Testis (tissue), 3 donors: ENCODE measurements around the gene OAF. TPM values are rescaled to one million over a fixed set of nuclear protein-coding genes. Genes with fewer than 3 reads are reported as not detected.
A peak's percentile ranks its signal among the peaks of the same experiment; 100 is the strongest.

ENCODE experiments used
- DNase-seq: peaks from one replicate; pipeline ENCODE4 v3.0.0-alpha.2; 2019
- H3K27ac ChIP-seq, 2 donors: fragments of 200-600 bp; sonication (generic); one replicate each; pipeline ENCODE4 v1.5.1; 2019
- H3K27me3 ChIP-seq: fragments of 200-600 bp; sonication (generic); one replicate; pipeline ENCODE4 v1.5.1; 2019
- H3K36me3 ChIP-seq: fragments of 200-600 bp; sonication (generic); one replicate; pipeline ENCODE4 v1.5.1; 2017; ENCODE audit warnings: low read depth; ENCODE audit errors: missing control alignments
- H3K4me1 ChIP-seq: fragments of 200-600 bp; sonication (generic); one replicate; pipeline ENCODE4 v1.5.1; 2019
- H3K4me3 ChIP-seq, 2 donors: fragments of 200-600 bp; sonication (generic); one replicate each; pipeline ENCODE4 v1.5.1; 2017 to 2019
- H3K9me3 ChIP-seq: fragments of 200-600 bp; sonication (generic); one replicate; pipeline ENCODE4 v1.5.1; 2017
- POLR2A ChIP-seq: fragments of 450-650 bp; IDR thresholded peaks from one replicate; pipeline ENCODE4 v1.6.1; 2017; ENCODE audit warnings: antibody characterized with exemption, mild to moderate bottlenecking, moderate library complexity
- WGBS, 2 donors: methylation state at CpG; one replicate each; pipeline ENCODE4 v1.1.5; 2018; 5-methylcytosine and 5-hydroxymethylcytosine counted together
- intact Hi-C: fragments of 100-400 bp; cut with DNase I; formaldehyde crosslinking; loops from one replicate; pipeline ENCODE4 v1.15.1; 2023; ENCODE audit warnings: low total_unique reads
- polyA plus RNA-seq: library from polyadenylated mRNA; stranded (reverse); fragments of 350-450 nt; fragmentation: Illumina TruSeq; extraction: RNeasy Lipid Tissue Mini Kit (QIAGEN cat#74804); gene quantifications from one replicate; pipeline ENCODE4 v1.2.3, GENCODE V29; 2014; ENCODE audit warnings: low read depth, low replicate concordance; ENCODE audit not compliant: insufficient read depth
- total RNA-seq, 2 donors: library from RNA; depleted of rRNA; stranded (reverse); fragments of >200 nt; gene quantifications; one replicate each; pipeline ENCODE4 v1.2.3, GENCODE V29; 2016
- TF ChIP-seq, protein P1 (sequence below), 3 experiments: fragments of 450-650 bp in 2 of 3; fragments of 200-600 bp in 1 of 3; sonication (generic) in 1 of 3; IDR thresholded peaks; one replicate each; pipeline ENCODE4 v1.5.1; 2016 to 2019; ENCODE audit warnings: antibody characterized with exemption in 3 of 3, mild to moderate bottlenecking in 2 of 3, moderate library complexity in 1 of 3

The OAF gene
- total and polyA plus RNA-seq, 3 donors from 2014 or later = 8.5 to 22.6 (median 11.0) TPM

GRCh38 chr11:120233207-120233803 lies 22.5 kb downstream of the OAF start:
- Histone ChIP-seq H3K4me3 (no peak overlapping the region), H3K27ac (no peak overlapping the region), H3K9me3 (no peaks in the 10 kb centered on the region), H3K4me1 (no peaks in the 10 kb centered on the region), H3K27me3 (no peaks in the 10 kb centered on the region), H3K36me3 (no peaks in the 10 kb centered on the region)
- 87% methylated on average over 9 of the region's 9 CpGs for WGBS, 2 donors
- no peak for DNase-seq
- TF ChIP-seq POLR2A = no peak
- TF ChIP-seq, protein P1, sequence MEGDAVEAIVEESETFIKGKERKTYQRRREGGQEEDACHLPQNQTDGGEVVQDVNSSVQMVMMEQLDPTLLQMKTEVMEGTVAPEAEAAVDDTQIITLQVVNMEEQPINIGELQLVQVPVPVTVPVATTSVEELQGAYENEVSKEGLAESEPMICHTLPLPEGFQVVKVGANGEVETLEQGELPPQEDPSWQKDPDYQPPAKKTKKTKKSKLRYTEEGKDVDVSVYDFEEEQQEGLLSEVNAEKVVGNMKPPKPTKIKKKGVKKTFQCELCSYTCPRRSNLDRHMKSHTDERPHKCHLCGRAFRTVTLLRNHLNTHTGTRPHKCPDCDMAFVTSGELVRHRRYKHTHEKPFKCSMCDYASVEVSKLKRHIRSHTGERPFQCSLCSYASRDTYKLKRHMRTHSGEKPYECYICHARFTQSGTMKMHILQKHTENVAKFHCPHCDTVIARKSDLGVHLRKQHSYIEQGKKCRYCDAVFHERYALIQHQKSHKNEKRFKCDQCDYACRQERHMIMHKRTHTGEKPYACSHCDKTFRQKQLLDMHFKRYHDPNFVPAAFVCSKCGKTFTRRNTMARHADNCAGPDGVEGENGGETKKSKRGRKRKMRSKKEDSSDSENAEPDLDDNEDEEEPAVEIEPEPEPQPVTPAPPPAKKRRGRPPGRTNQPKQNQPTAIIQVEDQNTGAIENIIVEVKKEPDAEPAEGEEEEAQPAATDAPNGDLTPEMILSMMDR (IDR thresholded peaks at IDR 0.05) = no peak
- intact Hi-C loops = no loop called here

GRCh38 chr11:120235024-120235628 lies 24.3 kb downstream of the OAF start:
- peak; percentile 63 for DNase-seq
- no peak for TF ChIP-seq POLR2A
- TF ChIP-seq, protein P1 (IDR thresholded peaks at IDR 0.05) = peak; percentile 23 to 55 (median 29)
- Histone ChIP-seq H3K9me3 (no peaks in the 10 kb centered on the region), H3K4me3 (no peak overlapping the region), H3K36me3 (no peaks in the 10 kb centered on the region), H3K27ac (no peak overlapping the region), H3K4me1 (no peaks in the 10 kb centered on the region), H3K27me3 (no peaks in the 10 kb centered on the region)
- 47 to 59% methylated on average over 8 of the region's 8 CpGs for WGBS, 2 donors
- intact Hi-C loops = no loop called here

- no peak overlapping the region for H3K4me3 ChIP-seq
- no peak for TF ChIP-seq POLR2A
- TF ChIP-seq, protein P1 (IDR thresholded peaks at IDR 0.05) = no peak
- WGBS, 2 donors = 45 to 52% methylated on average over 5 of the region's 5 CpGs
- no peak overlapping the region for H3K27ac ChIP-seq
- H3K9me3 ChIP-seq = no peaks in the 10 kb centered on the region
- DNase-seq = no peak
- H3K36me3 ChIP-seq = no peaks in the 10 kb centered on the region
- H3K27me3 ChIP-seq = no peaks in the 10 kb centered on the region
- intact Hi-C loops = no loop called here
- no peaks in the 10 kb centered on the region for H3K4me1 ChIP-seq
Measured at GRCh38 chr11:120236169-120237107, 25.6 kb downstream of the OAF start.

- TF ChIP-seq, protein P1 (IDR thresholded peaks at IDR 0.05) = no peak
- TF ChIP-seq POLR2A = no peak
- no peak for DNase-seq
- Histone ChIP-seq H3K36me3 (no peaks in the 10 kb centered on the region), H3K27me3 (no peaks in the 10 kb centered on the region), H3K4me1 (no peaks in the 10 kb centered on the region), H3K27ac (no peak overlapping the region), H3K4me3 (no peak overlapping the region), H3K9me3 (no peaks in the 10 kb centered on the region)
- intact Hi-C loops = no loop called here
- WGBS, 2 donors = 83 to 84% methylated on average over 11 of the region's 11 CpGs
Measured at GRCh38 chr11:120238968-120239620, 28.3 kb downstream of the OAF start.
